IPS-18c (cell line): Measurements from ENCODE around the gene RCAN2.

ENCODE experiments used
- H3K4me3 ChIP-seq: 2 replicates; pipeline ENCODE4 v1.7.0; 2013; ENCODE audit warnings: low read depth, mild to moderate bottlenecking, low read length, moderate library complexity; ENCODE audit not compliant: insufficient read depth
- H3K9me3 ChIP-seq: one replicate; pipeline ENCODE4 v1.6.1; 2013; ENCODE audit warnings: mild to moderate bottlenecking, low read length, moderate library complexity; ENCODE audit not compliant: control insufficient read depth, insufficient read depth

The RCAN2 gene

GRCh38 chr6:46378161-46378881 is 112.9 kb downstream of the RCAN2 start:
- H3K4me3 ChIP-seq, result no peak overlapping the region
- no peaks in the 10 kb centered on the region for H3K9me3 ChIP-seq

GRCh38 chr6:46377209-46377608 is 114.0 kb downstream of the RCAN2 start:
- H3K9me3 ChIP-seq, result no peaks in the 10 kb centered on the region
- no peak overlapping the region for H3K4me3 ChIP-seq

GRCh38 chr6:46376562-46377061 is 114.6 kb downstream of the RCAN2 start:
- Histone ChIP-seq H3K9me3 (no peaks in the 10 kb centered on the region), H3K4me3 (no peak overlapping the region)

- Histone ChIP-seq H3K4me3 (no peak overlapping the region), H3K9me3 (no peaks in the 10 kb centered on the region)
Observed at GRCh38 chr6:46370622-46371021, 120.6 kb downstream of the RCAN2 start.

GRCh38 chr6:46368169-46368536 is 123.1 kb downstream of the RCAN2 start:
- Histone ChIP-seq H3K9me3 (no peaks in the 10 kb centered on the region), H3K4me3 (no peak overlapping the region)

GRCh38 chr6:46367354-46368168 is 123.7 kb downstream of the RCAN2 start:
- no peak overlapping the region for H3K4me3 ChIP-seq
- H3K9me3 ChIP-seq, result no peaks in the 10 kb centered on the region

GRCh38 chr6:46366190-46366900 is 124.9 kb downstream of the RCAN2 start:
- H3K9me3 ChIP-seq, result no peaks in the 10 kb centered on the region
- no peak overlapping the region for H3K4me3 ChIP-seq

DNA sequence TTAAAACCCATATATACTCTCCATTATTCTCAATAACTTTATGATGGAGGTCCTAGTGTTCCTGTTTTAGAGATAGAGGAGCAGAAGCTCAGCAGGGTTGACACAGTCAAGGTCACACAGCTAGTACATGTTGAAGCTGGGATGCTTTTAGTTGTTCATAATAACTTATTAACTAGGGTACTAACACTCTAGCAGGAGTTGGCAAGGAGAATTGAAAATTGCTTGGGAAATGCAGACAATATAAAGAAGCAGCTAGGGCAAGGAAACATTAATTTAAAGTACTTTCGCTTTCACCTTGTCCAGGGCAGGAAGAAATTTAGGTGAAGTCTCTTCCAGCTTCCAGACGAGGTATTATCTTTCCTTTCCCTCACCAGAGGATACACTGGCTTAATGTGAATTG is 133.7 kb downstream of the RCAN2 start:
- no peaks in the 10 kb centered on the region for H3K9me3 ChIP-seq
- no peak overlapping the region for H3K4me3 ChIP-seq

DNA sequence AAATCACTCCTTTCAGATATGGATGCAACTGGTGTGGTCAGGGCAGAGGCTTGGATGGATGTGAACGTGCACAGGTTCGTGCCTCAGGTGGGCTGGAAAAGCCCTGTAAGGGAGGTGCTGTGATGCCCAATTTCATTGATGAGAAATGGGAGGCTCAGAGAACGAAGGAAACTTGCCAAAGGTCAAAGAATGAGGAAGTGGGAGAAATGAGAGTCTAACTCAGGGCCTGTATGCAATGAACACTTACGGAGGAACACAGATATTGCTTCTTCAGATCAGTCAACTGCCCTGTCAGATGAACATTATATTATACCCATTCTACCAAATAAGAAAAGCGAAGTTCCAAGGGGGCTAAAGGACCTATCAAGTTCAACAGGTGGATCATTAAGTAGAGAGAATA is 134.7 kb downstream of the RCAN2 start:
- no peaks in the 10 kb centered on the region for H3K9me3 ChIP-seq
- no peak overlapping the region for H3K4me3 ChIP-seq

GRCh38 chr6:46353528-46353927 is 137.7 kb downstream of the RCAN2 start:
- no peak overlapping the region for H3K4me3 ChIP-seq
- no peaks in the 10 kb centered on the region for H3K9me3 ChIP-seq

DNA sequence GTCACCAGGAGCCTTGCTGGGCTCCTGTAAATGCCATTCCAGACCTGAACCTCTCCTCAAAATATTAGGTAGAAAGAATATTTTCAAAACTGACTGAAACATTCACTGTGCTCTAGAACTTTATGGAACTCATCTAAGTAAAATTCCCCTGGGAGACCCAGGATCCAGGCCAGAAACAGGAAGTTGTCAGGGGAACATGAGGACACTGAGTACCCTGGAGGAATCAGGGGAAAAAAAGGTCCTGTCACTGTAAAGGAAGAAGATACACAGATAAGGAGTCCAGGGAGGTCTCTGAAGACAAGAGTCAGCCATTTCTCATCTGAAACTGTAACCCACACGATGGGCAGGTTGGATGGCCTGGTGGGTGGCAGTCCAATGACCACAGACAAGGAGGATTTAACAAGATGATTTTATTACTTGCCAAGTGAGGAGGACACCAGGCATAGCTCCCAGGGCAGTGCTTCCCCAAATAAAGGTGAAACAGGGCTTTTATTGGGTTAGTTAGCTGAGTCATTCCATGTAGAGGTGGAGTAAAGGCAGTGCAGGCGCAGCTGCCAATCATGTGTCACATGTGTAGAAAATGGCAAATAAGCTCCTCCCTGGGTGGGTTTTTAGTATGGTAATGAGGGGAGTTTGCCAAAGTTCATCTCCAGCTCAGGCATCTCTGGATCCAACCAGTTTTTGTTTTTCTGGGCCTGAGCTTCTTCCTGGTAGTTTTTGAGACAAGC is 138.5 kb downstream of the RCAN2 start:
- no peaks in the 10 kb centered on the region for H3K9me3 ChIP-seq
- no peak overlapping the region for H3K4me3 ChIP-seq

DNA sequence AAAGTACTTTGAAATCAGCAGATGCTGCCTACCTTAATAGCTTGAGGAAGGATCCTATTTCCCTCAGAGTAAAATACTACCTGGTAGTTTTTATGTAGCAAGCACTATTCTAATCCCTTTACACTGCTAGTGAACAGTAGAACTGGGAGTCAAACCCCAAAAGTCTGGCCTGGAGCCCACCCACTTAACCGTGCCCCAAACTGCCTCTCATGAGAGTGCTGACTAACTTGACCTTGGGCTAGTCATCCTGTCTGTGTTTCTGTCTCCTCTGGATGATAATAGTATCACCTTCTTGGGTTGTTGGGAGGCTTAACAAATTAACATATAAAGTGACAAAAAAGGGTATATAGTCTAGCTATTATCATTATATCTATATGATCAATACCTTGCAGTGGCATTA is 140.5 kb downstream of the RCAN2 start:
- H3K4me3 ChIP-seq, result no peak overlapping the region
- H3K9me3 ChIP-seq, result no peaks in the 10 kb centered on the region

- no peak overlapping the region for H3K4me3 ChIP-seq
- no peaks in the 10 kb centered on the region for H3K9me3 ChIP-seq
Observed at GRCh38 chr6:46347669-46348068, 143.6 kb downstream of the RCAN2 start.

GRCh38 chr6:46340246-46340645 is 151.0 kb downstream of the RCAN2 start:
- no peak overlapping the region for H3K4me3 ChIP-seq
- no peaks in the 10 kb centered on the region for H3K9me3 ChIP-seq

DNA sequence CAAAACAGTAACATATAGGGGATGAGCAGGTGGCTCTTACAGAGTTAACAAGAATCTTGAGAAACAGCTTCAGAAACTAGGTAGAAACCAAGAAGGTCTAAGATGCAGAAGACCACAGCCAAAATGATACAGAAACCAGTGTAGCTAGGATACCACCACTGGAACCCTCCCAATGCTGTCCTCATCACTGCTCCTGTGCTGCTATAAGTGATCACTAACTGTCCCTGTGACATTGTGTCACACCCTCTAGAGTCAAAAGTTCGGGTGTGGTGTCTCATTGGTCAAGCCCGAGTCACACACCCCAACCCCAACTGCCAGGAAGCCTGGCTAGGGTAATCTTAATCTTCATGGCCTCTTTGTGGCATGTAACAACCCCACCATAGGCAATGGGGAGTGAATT is 153.1 kb downstream of the RCAN2 start:
- Histone ChIP-seq H3K4me3 (no peak overlapping the region), H3K9me3 (no peaks in the 10 kb centered on the region)

GRCh38 chr6:46334442-46334841 is 156.8 kb downstream of the RCAN2 start:
- no peak overlapping the region for H3K4me3 ChIP-seq
- peaks cover 2% of the 10 kb centered on the region for H3K9me3 ChIP-seq

DNA sequence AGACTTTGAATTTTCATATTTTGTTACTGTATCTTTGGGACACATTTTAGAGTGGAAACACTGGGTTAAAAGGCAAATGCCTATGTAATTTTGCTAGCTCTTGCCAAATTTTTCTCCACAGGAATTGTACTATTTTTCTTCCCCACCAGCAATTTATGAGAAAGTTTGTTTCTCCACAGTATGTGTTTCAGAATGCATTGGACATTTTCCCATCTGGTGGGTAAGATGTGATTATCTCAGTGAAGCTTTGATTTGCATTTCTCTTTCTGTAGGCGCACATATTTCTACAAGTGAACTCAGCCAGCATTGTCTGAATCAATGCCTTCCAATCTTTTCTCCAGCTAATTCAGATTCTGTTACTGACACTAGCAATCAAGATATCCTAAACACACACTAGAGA is 157.8 kb downstream of the RCAN2 start:
- Histone ChIP-seq H3K9me3 (peaks cover 2% of the 10 kb centered on the region), H3K4me3 (no peak overlapping the region)
